Gastroesophageal sphincter (tissue), 3 donors: ENCODE measurements around the gene CRYBA2.

Source experiments
- EP300 ChIP-seq: sonication (generic); formaldehyde crosslinking; IDR thresholded peaks from one replicate; pipeline ENCODE4 v1.6.1; 2017; ENCODE audit warnings: antibody characterized with exemption, mild to moderate bottlenecking
- POLR2A ChIP-seq, 2 donors: fragments of 450-650 bp; IDR thresholded peaks; one replicate each; pipeline ENCODE4 v1.6.1; 2017; ENCODE audit warnings: antibody characterized with exemption in 2 of 2, mild to moderate bottlenecking in 2 of 2, moderate library complexity in 1 of 2
- POLR2AphosphoS5 ChIP-seq: sonication (generic); formaldehyde crosslinking; IDR thresholded peaks from one replicate; pipeline ENCODE4 v1.6.1; 2017; ENCODE audit warnings: antibody characterized with exemption
- TF ChIP-seq, protein P1 (sequence below), 4 experiments: fragments of 200-600 bp in 2 of 4; fragments of 450-650 bp in 2 of 4; sonication (generic) in 1 of 4; IDR thresholded peaks; one replicate each; pipeline ENCODE4 v1.5.1; 2017 to 2019; ENCODE audit warnings: antibody characterized with exemption in 4 of 4, mild to moderate bottlenecking in 2 of 4, moderate library complexity in 2 of 4

DNA sequence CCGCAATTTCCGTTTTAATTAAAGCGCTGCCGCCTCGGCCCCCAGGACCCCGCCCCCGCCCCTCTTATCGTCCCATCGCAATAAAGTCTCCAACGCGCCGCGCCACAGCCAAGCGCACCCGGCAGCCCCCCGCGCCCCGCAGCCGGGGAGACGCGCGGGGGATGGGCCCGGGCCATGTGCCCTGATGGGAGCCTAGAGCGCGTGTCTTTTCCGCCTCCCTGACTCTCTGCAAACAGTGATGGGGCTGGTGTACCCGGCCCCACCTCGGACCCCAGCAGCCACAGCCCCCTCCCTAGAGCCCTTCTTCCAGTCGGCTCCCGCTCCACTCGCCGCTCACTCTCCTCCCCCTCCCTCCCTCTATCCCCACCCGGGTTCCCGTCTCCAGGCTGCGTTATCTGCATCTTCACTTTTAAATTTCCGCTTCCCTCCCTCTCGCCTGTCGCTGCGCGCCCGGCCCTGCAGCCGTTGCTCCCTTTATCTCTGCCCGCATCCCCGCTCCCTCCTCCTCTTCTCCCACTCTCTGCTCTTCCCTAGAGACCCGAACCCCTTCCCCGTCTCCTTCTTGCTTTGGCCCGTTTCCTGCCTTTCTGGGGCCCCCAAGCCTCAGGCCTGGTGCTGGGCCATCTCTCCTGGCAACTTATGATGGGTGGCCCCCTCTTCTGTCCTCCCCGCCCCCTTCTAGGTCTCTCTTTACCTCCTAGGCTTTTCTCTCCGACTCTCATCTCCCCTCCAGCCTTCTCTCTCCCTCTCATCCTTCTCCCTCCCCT lies 7.7 kb downstream of the CRYBA2 start:
- TF ChIP-seq POLR2A (IDR thresholded peaks at IDR 0.05) (no peak), POLR2AphosphoS5 (no peak), EP300 (no peak)
- TF ChIP-seq, protein P1, sequence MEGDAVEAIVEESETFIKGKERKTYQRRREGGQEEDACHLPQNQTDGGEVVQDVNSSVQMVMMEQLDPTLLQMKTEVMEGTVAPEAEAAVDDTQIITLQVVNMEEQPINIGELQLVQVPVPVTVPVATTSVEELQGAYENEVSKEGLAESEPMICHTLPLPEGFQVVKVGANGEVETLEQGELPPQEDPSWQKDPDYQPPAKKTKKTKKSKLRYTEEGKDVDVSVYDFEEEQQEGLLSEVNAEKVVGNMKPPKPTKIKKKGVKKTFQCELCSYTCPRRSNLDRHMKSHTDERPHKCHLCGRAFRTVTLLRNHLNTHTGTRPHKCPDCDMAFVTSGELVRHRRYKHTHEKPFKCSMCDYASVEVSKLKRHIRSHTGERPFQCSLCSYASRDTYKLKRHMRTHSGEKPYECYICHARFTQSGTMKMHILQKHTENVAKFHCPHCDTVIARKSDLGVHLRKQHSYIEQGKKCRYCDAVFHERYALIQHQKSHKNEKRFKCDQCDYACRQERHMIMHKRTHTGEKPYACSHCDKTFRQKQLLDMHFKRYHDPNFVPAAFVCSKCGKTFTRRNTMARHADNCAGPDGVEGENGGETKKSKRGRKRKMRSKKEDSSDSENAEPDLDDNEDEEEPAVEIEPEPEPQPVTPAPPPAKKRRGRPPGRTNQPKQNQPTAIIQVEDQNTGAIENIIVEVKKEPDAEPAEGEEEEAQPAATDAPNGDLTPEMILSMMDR (IDR thresholded peaks at IDR 0.05): no peak
